K562 (cell line): Measurements from ENCODE around the gene A4GNT. TPM values are rescaled to one million over a fixed set of nuclear protein-coding genes. Genes with fewer than 3 reads are reported as not detected.

Source experiments
- BACH1 ChIP-seq: fragments of 200-800 bp; sonication (Bioruptor generic); IDR thresholded peaks from 2 replicates; pipeline ENCODE4 v1.6.1; 2016; ENCODE audit warnings: missing genetic modification characterization, missing compliant biosample characterization
- GMEB1 ChIP-seq: fragments of 250-450 bp; sonication (Bioruptor Pico); IDR thresholded peaks from 2 replicates; pipeline ENCODE4 v1.4.0; 2020; ENCODE audit warnings: mild to moderate bottlenecking
- HNRNPLL ChIP-seq: fragments of 200-400 bp; formaldehyde crosslinking; IDR thresholded peaks from 2 replicates; pipeline ENCODE4 v1.6.1; 2017; ENCODE audit warnings: low read length, low read depth, mild to moderate bottlenecking; ENCODE audit not compliant: poor library complexity, severe bottlenecking
- LCOR ChIP-seq: sonication (generic); formaldehyde crosslinking; IDR thresholded peaks from 2 replicates; pipeline ENCODE4 v1.8.0; 2022; ENCODE audit warnings: mild to moderate bottlenecking, missing genetic modification reagents
- NCOA4 ChIP-seq: fragments of 450-650 bp; IDR thresholded peaks from 2 replicates; pipeline ENCODE4 v1.6.1; 2018; ENCODE audit warnings: mild to moderate bottlenecking; ENCODE audit not compliant: partially characterized antibody
- OTX1 ChIP-seq: fragments of 450-650 bp; formaldehyde crosslinking; IDR thresholded peaks from 2 replicates; pipeline ENCODE4 v1.4.0; 2022; ENCODE audit warnings: mild to moderate bottlenecking
- POLR2G ChIP-seq: fragments of 200-400 bp; formaldehyde crosslinking; IDR thresholded peaks from 2 replicates; pipeline ENCODE4 v1.6.1; 2017; ENCODE audit warnings: low read depth, mild to moderate bottlenecking, antibody characterized with exemption, low read length, moderate library complexity
- PREB ChIP-seq: sonication (generic); formaldehyde crosslinking; IDR thresholded peaks from 2 replicates; pipeline ENCODE4 v1.8.1; 2023; ENCODE audit warnings: mild to moderate bottlenecking, missing genetic modification reagents
- PRPF4 ChIP-seq: fragments of 200-400 bp; formaldehyde crosslinking; IDR thresholded peaks from one replicate; pipeline ENCODE4 v1.6.1; 2017; ENCODE audit warnings: low read length, low read depth, mild to moderate bottlenecking; ENCODE audit not compliant: insufficient read depth, poor library complexity, severe bottlenecking
- PYGO2 ChIP-seq: fragments of 450-650 bp; IDR thresholded peaks from 2 replicates; pipeline ENCODE4 v1.6.1; 2016; ENCODE audit warnings: mild to moderate bottlenecking, missing genetic modification characterization, moderate library complexity, missing compliant biosample characterization
- RUNX1 ChIP-seq: sonication (generic); IDR thresholded peaks from 2 replicates; pipeline ENCODE4 v1.6.1; 2016; ENCODE audit warnings: antibody characterized with exemption, low read depth
- TAF15 ChIP-seq: fragments of 200-400 bp; formaldehyde crosslinking; IDR thresholded peaks from 2 replicates; pipeline ENCODE4 v1.6.1; 2017; ENCODE audit warnings: mild to moderate bottlenecking, low read depth, low read length, moderate library complexity
- ZNF165 ChIP-seq: fragments of 250-450 bp; sonication (Bioruptor Pico); IDR thresholded peaks from 2 replicates; pipeline ENCODE4 v1.4.0; 2020; ENCODE audit warnings: borderline replicate concordance
- ZNF174 ChIP-seq: fragments of 250-450 bp; sonication (Bioruptor Pico); IDR thresholded peaks from 2 replicates; pipeline ENCODE4 v1.4.0; 2020; ENCODE audit warnings: mild to moderate bottlenecking
- ZNF23 ChIP-seq: fragments of 250-450 bp; sonication (Bioruptor Pico); IDR thresholded peaks from 2 replicates; pipeline ENCODE4 v1.4.0; 2020; ENCODE audit warnings: mild to moderate bottlenecking
- ZNF318 ChIP-seq, 2 experiments: fragments of 450-650 bp; IDR thresholded peaks; 2 replicates each; pipeline ENCODE4 v1.6.1; 2016; ENCODE audit warnings: mild to moderate bottlenecking in 2 of 2, borderline replicate concordance in 1 of 2, low read depth in 1 of 2, moderate library complexity in 1 of 2
- polyA plus RNA-seq, 8 experiments: library from polyadenylated mRNA; depleted of rRNA in 4 of 8; stranded (reverse) in 5 of 8; unstranded in 3 of 8; fragments of >200 nt; fragmentation: Nextera tagmentation in 2 of 8; fragmentation: Illumina TruSeq in 1 of 8; extraction: Ambion mirVana in 2 of 8; extraction: Trizol in 1 of 8; gene quantifications; 2 replicates each; pipeline versions ENCODE4 v1.2.1 to v1.2.3, GENCODE V29; 2011 to 2014; ENCODE audit warnings: inconsistent platforms in 1 of 8, missing spikeins in 1 of 8
- total RNA-seq, 7 experiments: library from RNA; depleted of rRNA in 6 of 7; stranded (reverse); fragments of >200 nt in 6 of 7; fragmentation: Illumina TruSeq in 2 of 7; extraction: Trizol in 2 of 7; gene quantifications; 2 replicates each; pipeline versions ENCODE4 v1.2.1 to v1.2.3, GENCODE V29; 2011 to 2021; ENCODE audit warnings: low replicate concordance in 1 of 7

The A4GNT gene
- total and polyA plus RNA-seq, 9 of the 15 experiments (the other 6 are each of a cell fraction or from before 2014, with no cell fraction given), result not detected

- no peak for TF ChIP-seq PREB (CRISPR knock-in tag)
- TF ChIP-seq PYGO2 (tag), result no peak
- no peak for TF ChIP-seq ZNF23 (CRISPR knock-in tag)
- TF ChIP-seq GMEB1 (CRISPR knock-in tag), result peak; percentile 57
- no peak for TF ChIP-seq OTX1 (CRISPR knock-in tag)
- TF ChIP-seq ZNF165 (CRISPR knock-in tag), result no peak
- TF ChIP-seq ZNF174, result no peak
- peak; percentile 34 for TF ChIP-seq HNRNPLL
- TF ChIP-seq LCOR (CRISPR knock-in tag), result no peak
- no peak for TF ChIP-seq BACH1 (tag)
- TF ChIP-seq ZNF318 (IDR thresholded peaks at IDR 0.05; ENCODE audit: borderline replicate concordance in 1 of 2, low read depth in 1 of 2), result no peak
- no peak for TF ChIP-seq TAF15
- peak; percentile 49 for TF ChIP-seq POLR2G
- no peak for TF ChIP-seq PRPF4
- TF ChIP-seq RUNX1, result no peak
- no peak for TF ChIP-seq NCOA4
Observed at GRCh38 chr3:138114988-138115971, 16.9 kb downstream of the A4GNT start, which contains the start of gene DZIP1L (continued).
